ENCODE data around the gene OPCML.

The OPCML gene

DNA sequence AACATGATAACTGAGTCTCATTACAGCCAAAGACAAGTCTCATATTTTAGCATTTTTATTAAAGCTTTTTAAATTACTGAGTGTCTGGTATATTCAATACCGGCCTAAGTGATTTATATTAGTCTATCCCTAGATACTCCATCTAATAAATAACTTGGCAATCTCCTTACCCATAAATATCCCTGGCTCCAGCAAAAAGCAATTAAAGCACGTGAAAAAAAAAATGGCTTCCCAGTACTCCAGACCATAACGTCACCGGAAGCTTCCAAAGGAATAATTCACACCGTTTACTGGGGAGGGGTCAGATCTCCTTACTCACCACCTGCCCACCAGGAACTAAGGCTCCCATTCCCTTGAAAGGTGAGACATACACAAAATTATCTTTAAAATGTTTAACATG lies 988.3 kb downstream of the OPCML start:
- DNase-seq = no peak
- Histone ChIP-seq H3K4me3 (ENCODE audit: low read depth, low read length) (no peak overlapping the region), H3K36me3 (no peaks in the 10 kb centered on the region), H3K27me3 (ENCODE audit: insufficient read depth, low read depth, severe bottlenecking) (no peaks in the 10 kb centered on the region), H3K9me3 (ENCODE audit: severe bottlenecking) (no peaks in the 10 kb centered on the region), H3K27ac (no peak overlapping the region)
- TF ChIP-seq, protein P1, sequence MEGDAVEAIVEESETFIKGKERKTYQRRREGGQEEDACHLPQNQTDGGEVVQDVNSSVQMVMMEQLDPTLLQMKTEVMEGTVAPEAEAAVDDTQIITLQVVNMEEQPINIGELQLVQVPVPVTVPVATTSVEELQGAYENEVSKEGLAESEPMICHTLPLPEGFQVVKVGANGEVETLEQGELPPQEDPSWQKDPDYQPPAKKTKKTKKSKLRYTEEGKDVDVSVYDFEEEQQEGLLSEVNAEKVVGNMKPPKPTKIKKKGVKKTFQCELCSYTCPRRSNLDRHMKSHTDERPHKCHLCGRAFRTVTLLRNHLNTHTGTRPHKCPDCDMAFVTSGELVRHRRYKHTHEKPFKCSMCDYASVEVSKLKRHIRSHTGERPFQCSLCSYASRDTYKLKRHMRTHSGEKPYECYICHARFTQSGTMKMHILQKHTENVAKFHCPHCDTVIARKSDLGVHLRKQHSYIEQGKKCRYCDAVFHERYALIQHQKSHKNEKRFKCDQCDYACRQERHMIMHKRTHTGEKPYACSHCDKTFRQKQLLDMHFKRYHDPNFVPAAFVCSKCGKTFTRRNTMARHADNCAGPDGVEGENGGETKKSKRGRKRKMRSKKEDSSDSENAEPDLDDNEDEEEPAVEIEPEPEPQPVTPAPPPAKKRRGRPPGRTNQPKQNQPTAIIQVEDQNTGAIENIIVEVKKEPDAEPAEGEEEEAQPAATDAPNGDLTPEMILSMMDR (IDR thresholded peaks at IDR 0.05; ENCODE audit: low read depth, low read length) = no peak

GRCh38 chr11:132541794-132542193 lies 990.5 kb downstream of the OPCML start:
- TF ChIP-seq, protein P1 (IDR thresholded peaks at IDR 0.05; ENCODE audit: low read depth, low read length) = no peak
- Histone ChIP-seq H3K4me3 (ENCODE audit: low read depth, low read length) (no peak overlapping the region), H3K27me3 (ENCODE audit: insufficient read depth, low read depth, severe bottlenecking) (no peaks in the 10 kb centered on the region), H3K27ac (no peak overlapping the region), H3K9me3 (ENCODE audit: severe bottlenecking) (no peaks in the 10 kb centered on the region), H3K36me3 (no peaks in the 10 kb centered on the region)
- DNase-seq = no peak

- Histone ChIP-seq H3K9me3 (ENCODE audit: severe bottlenecking) (no peaks in the 10 kb centered on the region), H3K27me3 (ENCODE audit: insufficient read depth, low read depth, severe bottlenecking) (no peaks in the 10 kb centered on the region), H3K4me3 (ENCODE audit: low read depth, low read length) (no peak overlapping the region), H3K27ac (no peak overlapping the region), H3K36me3 (no peaks in the 10 kb centered on the region)
- TF ChIP-seq, protein P1 (IDR thresholded peaks at IDR 0.05; ENCODE audit: low read depth, low read length) = no peak
- DNase-seq = no peak
Observed at GRCh38 chr11:132540581-132540980, 991.7 kb downstream of the OPCML start.

DNA sequence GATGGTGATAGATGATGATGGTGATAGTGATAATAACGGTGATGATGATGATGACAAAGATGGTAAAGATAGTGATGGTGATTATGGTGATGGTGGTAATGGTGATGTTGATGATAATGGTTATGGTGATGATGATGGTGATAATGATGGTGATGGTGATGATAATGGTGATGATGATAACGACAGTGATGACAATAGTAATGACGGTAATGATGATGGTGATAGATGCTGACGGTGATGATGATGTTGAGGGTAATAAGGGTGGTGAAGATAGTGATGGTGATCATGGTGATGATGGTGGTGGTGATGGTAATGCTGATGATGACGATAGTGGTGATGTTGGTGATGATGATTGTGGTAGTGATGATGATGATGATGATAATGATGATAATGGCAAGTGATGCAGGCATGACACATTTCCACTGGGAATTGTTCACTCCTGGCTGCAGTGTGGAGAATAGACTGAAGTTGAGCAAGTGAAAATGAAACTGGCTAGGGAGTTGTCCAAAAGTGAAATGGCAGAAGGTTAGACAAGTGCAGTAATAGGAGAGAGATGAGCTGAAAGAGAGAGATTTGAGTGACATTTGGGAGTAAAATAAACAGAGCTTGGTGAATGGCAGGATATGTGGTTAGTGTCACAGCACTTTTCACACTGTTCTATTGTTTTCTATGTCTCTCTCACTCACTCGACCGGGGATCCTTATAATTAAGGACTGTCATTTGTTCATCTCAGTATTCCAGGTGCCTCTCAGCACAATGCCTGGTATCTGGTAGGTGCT lies 992.5 kb downstream of the OPCML start:
- DNase-seq = no peak
- no peaks in the 10 kb centered on the region for H3K27me3 ChIP-seq (ENCODE audit: insufficient read depth, low read depth, severe bottlenecking)
- TF ChIP-seq, protein P1 (IDR thresholded peaks at IDR 0.05; ENCODE audit: low read depth, low read length) = no peak

DNA sequence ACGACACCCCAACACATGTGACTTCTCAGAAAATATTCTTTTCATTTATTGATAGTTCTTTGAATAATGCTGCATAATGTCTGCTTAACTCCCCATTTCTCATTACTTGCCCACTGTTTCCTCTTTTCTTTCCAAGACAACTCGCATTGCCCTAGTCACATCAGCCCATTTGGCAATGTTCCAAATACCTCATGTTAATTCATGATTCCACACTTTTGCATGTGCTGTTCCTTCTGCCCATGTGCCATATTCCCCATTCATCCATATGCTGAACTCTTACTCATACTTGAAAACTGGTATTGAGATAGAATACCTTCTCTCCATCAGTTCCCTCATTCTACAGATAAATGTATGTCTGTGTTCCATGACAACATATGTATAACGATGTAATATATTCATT lies 993.7 kb downstream of the OPCML start:
- no peak overlapping the region for H3K4me3 ChIP-seq (ENCODE audit: low read depth, low read length)
- no peak for DNase-seq
- no peaks in the 10 kb centered on the region for H3K27me3 ChIP-seq (ENCODE audit: insufficient read depth, low read depth, severe bottlenecking)
- no peak overlapping the region for H3K27ac ChIP-seq
- H3K36me3 ChIP-seq = no peaks in the 10 kb centered on the region
- H3K9me3 ChIP-seq (ENCODE audit: severe bottlenecking) = no peaks in the 10 kb centered on the region
- TF ChIP-seq, protein P1 (IDR thresholded peaks at IDR 0.05; ENCODE audit: low read depth, low read length) = no peak

More for the DNA sequence above, 992.5 kb downstream of the OPCML start:
- no peaks in the 10 kb centered on the region for H3K36me3 ChIP-seq
- no peak overlapping the region for H3K4me3 ChIP-seq (ENCODE audit: low read depth, low read length)
- no peak overlapping the region for H3K27ac ChIP-seq
- no peaks in the 10 kb centered on the region for H3K9me3 ChIP-seq (ENCODE audit: severe bottlenecking)

GRCh38 chr11:132535830-132536229 lies 996.5 kb downstream of the OPCML start:
- no peaks in the 10 kb centered on the region for H3K36me3 ChIP-seq
- H3K9me3 ChIP-seq (ENCODE audit: severe bottlenecking) = no peaks in the 10 kb centered on the region
- no peaks in the 10 kb centered on the region for H3K27me3 ChIP-seq (ENCODE audit: insufficient read depth, low read depth, severe bottlenecking)
- no peak overlapping the region for H3K27ac ChIP-seq
- TF ChIP-seq, protein P1 (IDR thresholded peaks at IDR 0.05; ENCODE audit: low read depth, low read length) = no peak
- no peak for DNase-seq
- H3K4me3 ChIP-seq (ENCODE audit: low read depth, low read length) = no peak overlapping the region

All from WERI-Rb-1 (cell line).